GM21619 (cell line): Measurements from ENCODE around the gene ATP6AP1.
"Not testable (repeated sequence)": the region's sequence is repeated elsewhere in the genome, so short reads cannot be mapped to it uniquely, and the experiment has no call there.

ENCODE experiments used
- ATAC-seq: cut with Tn5 transposase; IDR thresholded peaks from one replicate; pipeline ENCODE4 v1.9.1; 2021; ENCODE audit not compliant: unreplicated experiment

The ATP6AP1 gene

DNA sequence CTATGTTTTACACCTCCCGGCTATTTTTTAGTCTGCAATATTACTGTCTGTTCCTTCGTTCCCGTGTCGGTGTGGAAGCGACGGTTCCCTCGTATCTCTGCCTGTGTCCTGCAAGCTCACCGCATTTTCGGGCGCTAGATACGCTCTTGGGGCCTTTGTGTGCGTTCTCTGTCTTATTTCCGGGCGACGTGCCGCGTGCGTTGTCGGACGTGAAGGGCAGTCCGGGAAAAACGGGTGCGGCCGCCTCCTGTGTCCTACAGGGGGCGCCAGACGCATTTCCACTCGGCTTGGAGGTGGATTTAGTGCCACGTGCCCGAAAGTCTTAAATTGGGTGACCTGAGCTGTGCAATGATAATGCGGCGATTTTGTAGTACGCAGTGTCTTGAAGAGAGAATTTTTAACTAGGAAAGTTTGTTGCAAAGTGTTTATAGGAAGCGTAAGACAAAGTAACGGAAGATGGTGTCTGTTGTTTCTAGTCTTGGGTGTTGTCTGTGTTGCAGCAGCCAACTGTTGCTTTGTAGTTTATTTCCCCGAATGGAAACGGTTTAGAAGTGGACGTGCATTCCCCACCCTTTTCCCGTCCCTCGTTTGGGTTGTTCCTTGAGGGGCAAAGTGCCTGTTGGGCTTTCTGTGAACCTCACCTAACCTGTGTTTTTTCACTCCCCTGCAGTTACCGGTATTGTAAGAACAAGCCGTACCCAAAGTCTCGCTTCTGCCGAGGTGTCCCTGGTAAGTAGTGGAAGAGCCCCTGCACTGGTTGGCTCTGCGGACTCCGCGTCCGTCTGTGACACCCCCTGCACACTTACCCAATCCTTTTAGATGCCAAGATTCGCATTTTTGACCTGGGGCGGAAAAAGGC, 29.6 kb upstream of the ATP6AP1 start:
- ATAC-seq, result peak; percentile 28

GRCh38 chrX:154399527-154400368, 28.7 kb upstream of the ATP6AP1 start:
- no peak for ATAC-seq

- not testable (repeated sequence) for ATAC-seq
These were observed 28.1 kb upstream of the ATP6AP1 start for GRCh38 chrX:154400369-154400817.

GRCh38 chrX:154401045-154401799, 27.3 kb upstream of the ATP6AP1 start:
- ATAC-seq, result no peak

GRCh38 chrX:154401918-154402621, 26.4 kb upstream of the ATP6AP1 start:
- ATAC-seq, result no peak

DNA sequence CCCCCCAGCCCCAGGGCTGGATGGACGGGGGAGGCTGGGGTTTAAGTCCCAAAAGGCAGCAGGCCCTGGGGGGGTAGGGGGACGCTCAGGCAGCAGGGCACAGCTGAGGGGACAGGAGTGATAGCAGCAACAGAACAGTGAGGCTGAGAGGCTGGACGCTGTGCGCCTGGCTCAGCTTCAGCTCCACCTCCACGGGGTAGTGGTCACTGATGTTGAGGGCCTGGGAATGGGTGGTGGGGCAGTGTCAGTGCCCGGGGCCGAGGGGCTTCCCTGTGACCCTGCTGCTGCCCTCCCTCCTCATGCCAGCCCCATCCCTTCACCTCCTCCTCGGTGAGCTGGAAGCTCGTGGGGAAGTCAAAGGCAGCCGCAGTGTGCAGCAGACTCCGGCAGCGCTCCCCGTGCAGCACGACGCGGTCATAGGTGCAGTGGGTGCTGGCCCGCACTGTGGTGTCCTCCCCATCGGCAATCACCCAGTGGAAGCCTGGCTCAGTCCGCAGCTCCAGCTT, 25.8 kb upstream of the ATP6AP1 start:
- no peak for ATAC-seq

DNA sequence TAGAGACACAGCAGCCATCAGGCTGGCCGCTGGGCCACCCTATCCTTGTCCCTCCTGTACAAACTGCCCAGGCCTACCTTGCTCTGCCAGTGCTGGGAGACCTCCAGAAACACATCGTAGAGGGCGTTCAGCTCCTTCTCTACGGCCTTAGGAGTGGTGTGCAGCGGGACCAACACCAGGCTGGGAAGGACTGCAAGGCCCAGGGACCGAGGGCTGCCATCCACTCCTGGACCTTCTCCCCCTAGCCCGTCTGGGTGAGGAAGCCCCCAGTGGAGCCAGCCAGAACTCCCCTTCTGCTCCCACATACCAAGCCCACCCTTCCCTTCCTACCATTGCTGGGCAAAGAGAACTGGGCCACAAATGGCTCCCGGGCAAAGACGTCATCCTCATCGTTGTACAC, 25.3 kb upstream of the ATP6AP1 start:
- ATAC-seq, result no peak

GRCh38 chrX:154403858-154404257, 24.6 kb upstream of the ATP6AP1 start:
- no peak for ATAC-seq

DNA sequence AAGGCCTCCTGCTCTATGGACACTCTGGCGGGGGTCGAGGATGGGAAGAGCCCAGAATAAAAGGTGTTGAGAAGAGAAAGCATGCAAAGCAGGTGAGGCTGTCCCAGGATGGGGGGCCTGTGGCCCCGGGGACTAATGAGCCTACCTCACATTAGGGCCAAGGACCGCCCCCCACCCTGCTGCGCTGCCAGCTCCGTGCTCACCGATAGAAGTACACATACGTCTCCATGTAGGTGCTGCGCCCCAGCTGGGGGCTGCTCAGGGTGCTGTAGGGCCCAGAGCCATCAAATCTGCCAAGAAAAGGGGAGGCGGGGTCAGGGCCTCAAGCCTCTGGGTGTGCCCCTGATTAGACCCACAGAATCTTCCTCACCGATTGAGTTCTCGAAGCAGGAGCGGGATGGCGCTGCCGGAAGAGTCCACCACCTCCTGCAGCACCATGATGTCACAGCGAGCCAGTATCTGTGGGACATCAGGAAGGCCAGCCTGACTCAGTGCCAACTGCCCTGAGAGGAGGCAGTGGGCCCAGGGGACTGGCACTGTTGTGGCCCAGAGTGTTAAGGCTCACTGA, 23.8 kb upstream of the ATP6AP1 start:
- no peak for ATAC-seq

DNA sequence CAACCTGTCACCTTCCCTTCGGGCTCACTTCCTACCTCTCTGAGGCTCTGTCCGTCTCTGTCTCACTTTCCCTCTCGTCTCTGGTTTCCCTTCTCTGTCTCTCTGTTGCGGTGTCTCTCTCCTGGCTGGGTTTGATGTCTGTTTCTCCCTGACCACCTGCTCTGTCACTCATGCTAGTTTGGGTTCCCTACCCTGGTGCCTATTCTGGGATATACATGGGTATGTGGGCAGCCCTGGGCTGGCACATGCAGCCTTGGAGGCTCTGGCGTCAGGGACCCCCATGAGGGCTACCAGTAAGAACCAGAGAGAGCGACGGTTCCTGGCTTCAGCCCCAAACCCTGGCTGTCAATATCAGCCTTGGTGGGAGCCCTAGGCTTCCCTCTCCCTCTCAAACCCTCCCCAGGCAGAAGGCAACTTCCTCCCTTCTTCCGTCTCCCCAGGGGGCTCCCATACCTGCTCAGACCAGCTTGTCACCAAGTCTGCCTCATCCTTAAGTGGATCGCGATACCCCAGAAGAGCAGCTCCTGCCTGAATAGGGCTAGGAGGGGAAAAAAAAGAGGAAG, 19.7 kb upstream of the ATP6AP1 start:
- peak; percentile 5 for ATAC-seq

DNA sequence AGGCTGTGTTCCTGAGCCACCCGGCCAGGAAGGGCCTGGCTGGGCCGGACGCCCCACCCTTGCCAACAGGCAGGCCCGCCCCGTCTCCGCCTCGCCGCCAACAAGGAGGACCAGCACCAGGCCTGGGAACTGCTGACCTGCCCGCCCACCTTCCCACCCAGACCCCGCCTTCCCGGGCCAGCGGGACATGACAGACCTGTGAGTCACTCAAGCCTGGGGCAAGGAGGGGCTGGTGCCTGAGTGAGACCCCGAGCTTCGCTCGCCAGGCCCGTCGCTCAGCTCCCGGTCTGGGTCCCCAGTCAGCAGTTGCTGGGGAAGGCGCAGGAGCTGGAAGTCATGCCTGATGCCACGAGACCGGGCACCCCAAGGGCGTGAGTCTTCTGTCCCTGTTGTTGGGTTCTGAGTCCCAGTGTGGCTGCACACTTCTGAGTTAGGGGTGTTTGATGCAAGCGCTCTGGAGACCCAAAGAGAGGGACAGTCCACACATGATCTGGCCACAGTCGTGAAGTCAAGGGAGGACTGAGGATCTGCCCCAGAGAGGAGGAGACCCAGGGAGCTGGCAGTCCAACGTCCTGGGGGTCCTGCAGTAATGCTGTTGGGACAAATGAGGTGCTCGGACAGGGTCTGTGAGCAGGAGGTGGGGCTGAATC, 19.1 kb upstream of the ATP6AP1 start, which contains the start of gene DNASE1L1:
DNASE1L1 (minus strand) TSS at position 33 of the 650 bp plus-strand sequence. CDS start 3,686 bp downstream, outside the sequence.
- ATAC-seq, result peak; percentile 41

DNA sequence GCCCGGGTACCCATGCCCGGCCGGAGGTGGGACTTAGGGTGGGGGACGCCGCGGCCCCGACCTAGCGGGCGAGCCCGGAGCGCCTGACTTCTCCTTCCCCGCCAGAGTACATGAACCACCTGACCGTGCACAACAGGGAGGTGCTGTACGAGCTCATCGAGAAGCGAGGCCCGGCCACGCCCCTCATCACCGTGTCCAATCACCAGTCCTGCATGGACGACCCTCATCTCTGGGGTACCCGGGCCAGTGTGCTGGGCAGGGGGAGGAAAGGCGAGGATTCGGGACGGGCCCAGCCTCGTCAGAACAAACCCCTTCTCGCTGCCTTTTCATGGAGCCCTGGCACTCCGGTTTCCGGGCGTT, 16.5 kb upstream of the ATP6AP1 start:
- peak; percentile 58 for ATAC-seq

- no peak for ATAC-seq
These were observed 16.0 kb upstream of the ATP6AP1 start for GRCh38 chrX:154412468-154412867.

- no peak for ATAC-seq
These were observed 15.3 kb upstream of the ATP6AP1 start for GRCh38 chrX:154413142-154413541.

DNA sequence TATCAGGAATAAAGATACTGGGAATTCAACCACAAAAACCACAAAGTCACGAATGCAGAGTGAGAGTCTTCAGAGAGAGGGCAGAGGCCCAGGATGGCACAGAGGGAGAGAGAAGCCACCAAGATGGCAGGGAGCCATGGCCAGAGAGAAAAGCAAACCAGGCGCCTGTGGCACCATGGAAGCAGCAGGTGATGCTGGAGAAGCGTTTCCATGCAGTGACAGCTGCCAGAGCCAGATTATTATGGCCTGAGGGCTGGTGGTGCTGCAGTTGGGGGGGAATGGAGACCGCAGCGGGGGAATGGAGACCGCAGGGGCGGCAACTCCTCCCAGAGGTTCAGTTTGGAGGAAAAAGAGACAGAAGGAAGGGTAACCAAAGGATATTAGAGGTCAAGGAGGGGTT, 11.3 kb upstream of the ATP6AP1 start:
- ATAC-seq, result no peak

- no peak for ATAC-seq
These were observed 9.3 kb upstream of the ATP6AP1 start for GRCh38 chrX:154419189-154419588.

- ATAC-seq, result no peak
These were observed 8.6 kb upstream of the ATP6AP1 start for GRCh38 chrX:154419688-154420401.

DNA sequence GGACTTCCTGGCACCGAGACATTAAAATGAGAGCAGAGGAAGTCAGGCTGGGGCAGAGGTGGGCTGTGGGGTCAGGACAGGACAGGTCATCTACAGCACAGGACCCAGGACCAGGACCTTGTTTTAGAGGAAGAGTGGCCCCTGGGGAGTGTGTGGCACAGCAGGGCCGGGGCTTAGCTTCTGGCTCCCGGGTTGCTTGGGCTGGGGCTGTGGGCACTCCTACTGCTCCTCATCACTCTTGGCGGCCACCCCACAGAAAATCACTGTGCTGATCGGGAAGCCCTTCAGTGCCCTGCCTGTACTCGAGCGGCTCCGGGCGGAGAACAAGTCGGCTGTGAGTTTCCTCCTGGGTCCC, 8.1 kb upstream of the ATP6AP1 start:
- ATAC-seq, result no peak
